ENCODE data around the gene CFAP92.

The CFAP92 gene

GRCh38 chr3:129025691-129026435 is 32.0 kb upstream of the CFAP92 start:
- DNase-seq: peak; percentile 58

GRCh38 chr3:129025108-129025507 is 31.2 kb upstream of the CFAP92 start:
- DNase-seq: no peak

DNA sequence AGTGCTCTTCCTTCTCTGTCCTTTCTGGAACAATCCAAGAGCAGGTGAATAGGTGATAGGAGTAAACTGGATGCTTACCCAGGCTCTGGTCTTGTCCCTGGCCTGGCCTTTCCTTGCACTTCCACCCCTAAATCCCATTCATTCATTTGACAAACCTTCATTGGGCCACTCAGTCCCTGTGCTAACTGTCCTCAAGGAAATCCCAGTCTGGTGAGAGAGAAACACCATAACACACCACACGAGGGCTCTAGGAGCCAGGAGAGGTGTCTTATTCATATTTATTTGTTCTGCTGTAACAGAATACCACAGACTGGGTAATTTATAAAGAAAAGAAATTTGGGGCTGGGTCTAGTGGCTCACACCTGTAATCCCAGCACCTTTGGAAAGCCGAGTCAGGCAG is 30.0 kb upstream of the CFAP92 start:
- no peak for DNase-seq

DNA sequence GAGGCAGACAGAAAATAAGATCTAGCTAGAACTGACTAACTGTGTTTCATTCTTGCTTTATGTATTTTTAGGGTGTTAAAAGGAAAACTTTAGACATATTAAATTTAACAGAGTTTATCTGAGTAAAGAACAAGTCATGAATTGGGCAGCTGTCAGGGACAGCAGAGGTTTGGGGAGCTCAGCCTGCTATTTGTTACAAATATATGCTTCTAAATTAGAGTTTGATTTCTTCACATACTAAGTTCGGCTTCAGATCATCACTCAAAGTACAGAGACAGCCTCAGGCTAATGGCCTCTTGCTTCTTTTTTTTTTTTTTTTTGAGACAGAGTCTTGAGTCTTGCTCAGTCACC is 29.1 kb upstream of the CFAP92 start:
- DNase-seq: no peak

GRCh38 chr3:129022114-129023007 is 28.5 kb upstream of the CFAP92 start:
- peak; percentile 74 for DNase-seq

DNA sequence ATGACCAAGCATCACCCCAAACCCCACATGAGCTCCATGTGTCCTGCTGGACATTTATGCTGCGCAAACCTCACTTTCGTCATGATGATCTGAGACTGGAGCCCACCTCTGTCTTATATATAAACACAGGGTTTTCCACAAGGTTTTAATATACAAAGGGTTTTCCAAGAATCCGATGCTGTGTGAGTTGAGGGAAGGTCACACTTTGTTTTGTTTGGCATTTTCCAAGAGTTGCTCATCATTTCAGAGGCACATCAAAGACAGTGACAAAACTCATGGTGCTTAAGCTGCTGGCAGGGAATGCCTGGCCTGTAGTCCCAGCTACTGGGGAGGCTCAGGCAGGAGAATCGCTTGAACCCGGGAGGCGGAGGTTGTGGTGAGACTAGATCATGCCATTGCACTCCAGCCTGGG is 27.3 kb upstream of the CFAP92 start:
- DNase-seq: no peak

DNA sequence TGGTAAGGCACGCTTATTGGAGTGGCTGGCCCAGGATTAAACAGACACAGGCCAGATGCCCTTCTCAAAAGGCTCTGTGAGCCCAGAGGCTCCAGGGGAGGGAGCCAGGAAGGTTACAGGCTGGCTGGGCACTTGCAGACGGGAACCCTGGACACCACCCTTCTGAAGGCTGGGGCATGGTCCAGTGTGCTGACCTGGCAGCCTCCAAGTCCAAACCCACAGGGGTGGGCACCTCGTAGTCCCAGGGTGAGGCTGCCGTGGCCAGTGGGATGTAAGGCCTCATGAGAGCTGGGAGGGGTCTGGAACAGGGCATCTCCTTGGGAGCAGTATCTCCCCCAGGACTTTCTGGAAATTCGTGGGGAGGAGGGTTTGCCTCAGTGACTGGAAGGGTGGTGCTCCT is 26.8 kb upstream of the CFAP92 start:
- DNase-seq: no peak

DNA sequence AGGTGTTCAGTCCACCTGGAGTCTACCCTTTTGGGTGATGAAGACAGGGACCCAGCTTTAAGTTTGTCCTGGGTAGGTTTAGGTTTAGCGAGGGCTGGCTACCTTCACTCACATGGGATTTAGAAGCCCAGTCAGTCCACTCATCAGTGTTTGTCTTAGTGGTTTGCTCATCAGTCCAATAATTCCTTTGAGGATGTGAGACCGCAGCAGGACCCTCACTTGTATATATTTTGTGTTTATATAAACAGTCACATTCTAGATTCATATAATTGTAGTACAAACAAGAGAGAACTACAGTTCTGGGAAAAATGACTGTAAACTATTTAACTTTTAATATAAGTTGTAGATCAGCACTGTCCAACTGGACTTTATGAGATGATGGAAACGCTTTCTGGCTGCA is 25.4 kb upstream of the CFAP92 start:
- DNase-seq: no peak

GRCh38 chr3:129018751-129019150 is 24.9 kb upstream of the CFAP92 start:
- no peak for DNase-seq

- DNase-seq: no peak
Observed at GRCh38 chr3:129018271-129018670, 24.4 kb upstream of the CFAP92 start.

DNA sequence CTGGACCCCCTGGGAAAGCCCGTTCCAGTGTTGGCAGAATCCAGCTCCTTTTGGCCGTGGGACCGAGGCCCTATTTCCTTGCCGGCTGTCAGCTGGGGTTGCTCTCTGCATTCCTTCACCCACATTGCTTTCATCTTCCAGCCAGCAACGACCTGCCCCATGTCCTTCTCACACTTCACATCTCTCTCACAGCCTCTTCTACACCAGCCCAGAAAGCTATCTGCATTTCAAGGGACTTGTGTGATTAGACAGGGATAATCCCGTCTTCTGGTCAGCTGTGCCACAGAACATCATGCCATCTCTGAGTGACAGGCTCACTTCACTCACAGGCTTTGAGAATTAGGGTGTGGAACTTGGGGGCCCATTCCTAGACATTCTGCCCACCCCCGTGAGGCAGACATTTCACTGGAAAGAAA is 23.6 kb upstream of the CFAP92 start:
- no peak for DNase-seq

GRCh38 chr3:129016720-129017483 is 23.0 kb upstream of the CFAP92 start:
- DNase-seq: no peak

- DNase-seq: no peak
Observed at GRCh38 chr3:129016356-129016719, 22.5 kb upstream of the CFAP92 start.

DNA sequence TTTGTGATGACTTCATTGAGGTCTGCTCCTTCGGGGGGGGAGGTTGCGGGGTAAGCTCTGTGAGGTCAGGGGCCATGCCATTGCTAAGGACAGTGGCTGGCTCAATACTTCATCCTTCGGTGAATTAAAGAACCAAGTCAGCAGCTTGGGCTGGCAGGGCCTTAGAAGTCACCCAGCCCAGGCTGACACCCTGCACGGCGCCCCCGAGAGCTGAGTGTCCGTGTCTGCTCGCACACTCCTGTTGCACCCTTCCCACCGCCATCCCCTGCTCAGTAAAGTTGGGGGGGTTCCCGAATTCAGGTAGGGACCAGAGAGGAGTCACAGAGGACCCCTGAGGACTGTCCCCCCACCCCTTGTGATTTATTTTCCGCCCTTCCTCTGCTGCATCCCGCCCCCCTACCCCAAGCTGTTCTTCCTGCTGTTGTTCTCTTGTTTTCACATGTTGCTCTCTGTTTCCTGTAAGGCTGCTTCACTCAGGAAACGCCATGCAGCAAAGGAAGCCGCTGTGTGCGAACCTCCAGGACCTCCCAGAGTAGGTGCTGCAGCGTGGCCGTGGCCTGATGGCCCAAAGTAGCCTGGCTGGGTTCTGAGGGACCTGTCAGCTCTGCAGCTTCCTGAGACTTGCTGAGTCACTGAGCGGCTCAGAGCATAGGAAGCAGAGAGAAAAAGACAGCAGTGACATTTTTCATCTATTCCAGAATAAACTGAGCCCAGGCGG is 21.7 kb upstream of the CFAP92 start:
- no peak for DNase-seq

- no peak for DNase-seq
Observed at GRCh38 chr3:129014793-129015345, 21.0 kb upstream of the CFAP92 start.

GRCh38 chr3:129014148-129014547 is 20.3 kb upstream of the CFAP92 start:
- DNase-seq: no peak

- no peak for DNase-seq
Observed at GRCh38 chr3:129013491-129013891, 19.6 kb upstream of the CFAP92 start.

- no peak for DNase-seq
Observed at GRCh38 chr3:129010310-129010956, 16.6 kb upstream of the CFAP92 start.

GRCh38 chr3:129009266-129009665 is 15.4 kb upstream of the CFAP92 start:
- no peak for DNase-seq

GRCh38 chr3:129007792-129008191 is 13.9 kb upstream of the CFAP92 start:
- no peak for DNase-seq

DNA sequence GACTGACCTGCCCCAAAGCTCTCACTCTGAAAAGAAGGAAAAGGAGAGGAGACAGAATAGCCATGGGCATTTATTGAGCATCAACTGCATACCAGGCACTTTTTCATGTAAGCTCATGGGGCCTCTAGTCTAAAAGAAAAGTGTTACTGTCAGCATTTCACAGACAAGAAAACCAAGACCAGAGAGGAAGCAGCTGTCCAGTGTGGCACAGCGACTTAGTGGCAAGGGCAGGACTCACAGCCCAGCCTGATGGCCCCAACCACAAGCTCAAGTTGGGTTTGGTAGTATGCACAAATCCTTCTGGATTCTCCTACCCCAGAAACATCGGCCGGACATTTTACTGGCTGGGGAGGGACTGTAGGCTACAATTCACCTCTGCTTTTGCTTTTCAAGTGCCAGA is 13.0 kb upstream of the CFAP92 start:
- no peak for DNase-seq

Data from right hindlimb (tissue), 1 donor.